IMR-90 (cell line): ENCODE measurements around the gene DRD3. TPM values are rescaled to one million over a fixed set of nuclear protein-coding genes. Genes with fewer than 3 reads are reported as not detected.

ENCODE experiments used
- ATAC-seq: fragments of 200-7000 bp; cut with Tn5 transposase; 2 replicates; pipeline ENCODE4 v1.9.1; 2020; ENCODE audit warnings: low read depth, mild to moderate bottlenecking, moderate library complexity
- BruUV-seq: library from RNA; stranded (reverse); fragments of 400-500 nt; replicated peaks from 2 replicates; lab custom pipeline; 2021; lab: Mats Ljungman, UMichigan
- CTCF ChIA-PET: fragments of 300-600 bp; formaldehyde crosslinking; extraction: SDS; loops from one replicate; lab custom pipeline; 2021; ENCODE audit warnings: antibody characterized with exemption; lab: Yijun Ruan, JAX
- POLR2A ChIA-PET: fragments of 300-600 bp; sonication (Branson Sonifier 250); formaldehyde crosslinking; loops from one replicate; lab custom pipeline; 2022; ENCODE audit warnings: antibody characterized with exemption; ENCODE audit not compliant: unreplicated experiment; lab: Charles Lee
- DNase-seq: peaks from one replicate; pipeline ENCODE4 v3.0.0; 2013
- H2AFZ ChIP-seq: replicated peaks from 2 replicates; pipeline ENCODE3; 2013; ENCODE audit warnings: low read length, mild to moderate bottlenecking; ENCODE audit not compliant: poor library complexity
- H2AK5ac ChIP-seq: 2 replicates; pipeline ENCODE4 v1.6.1; 2013; ENCODE audit warnings: low read depth, low read length, inconsistent platforms
- H2AK9ac ChIP-seq: replicated peaks from 2 replicates; pipeline ENCODE3; 2013; ENCODE audit warnings: mild to moderate bottlenecking, low read depth, low read length, moderate library complexity; ENCODE audit not compliant: poor library complexity
- H2BK120ac ChIP-seq: 2 replicates; pipeline ENCODE4 v1.6.1; 2013; ENCODE audit warnings: low read depth, low read length, inconsistent platforms
- H2BK15ac ChIP-seq: 3 replicates; pipeline ENCODE4 v1.6.1; 2013; ENCODE audit warnings: low read depth, low read length, inconsistent platforms
- H2BK20ac ChIP-seq: 2 replicates; pipeline ENCODE4 v1.6.1; 2013; ENCODE audit warnings: low read depth, mild to moderate bottlenecking, inconsistent platforms, low read length, moderate library complexity
- H2BK5ac ChIP-seq: 2 replicates; pipeline ENCODE4 v1.6.1; 2013; ENCODE audit warnings: mild to moderate bottlenecking, low read depth, low read length, inconsistent platforms; ENCODE audit not compliant: poor library complexity, severe bottlenecking
- H3K14ac ChIP-seq: replicated peaks from 2 replicates; pipeline ENCODE4 v1.6.1; 2013; ENCODE audit warnings: low read depth, low read length, inconsistent platforms
- H3K18ac ChIP-seq: 2 replicates; pipeline ENCODE4 v1.6.1; 2013; ENCODE audit warnings: low read depth, low read length, control low read depth
- H3K23ac ChIP-seq: 2 replicates; pipeline ENCODE4 v1.6.1; 2013; ENCODE audit warnings: low read depth, low read length, inconsistent platforms
- H3K27ac ChIP-seq: 2 replicates; pipeline ENCODE4 v1.5.1; 2013; ENCODE audit warnings: mild to moderate bottlenecking, control low read depth, low read length; ENCODE audit not compliant: insufficient read depth
- H3K27me3 ChIP-seq: 2 replicates; pipeline ENCODE4 v1.6.1; 2013; ENCODE audit warnings: low read length; ENCODE audit not compliant: control insufficient read depth, insufficient read depth
- H3K36me3 ChIP-seq: 2 replicates; pipeline ENCODE4 v1.6.1; 2013; ENCODE audit warnings: low read length, mixed read lengths; ENCODE audit not compliant: control insufficient read depth, insufficient read depth
- H3K4ac ChIP-seq: 2 replicates; pipeline ENCODE4 v1.6.1; 2013; ENCODE audit warnings: low read depth, low read length, inconsistent platforms
- H3K4me1 ChIP-seq: 2 replicates; pipeline ENCODE4 v1.6.1; 2013; ENCODE audit warnings: low read length, mixed read lengths; ENCODE audit not compliant: control insufficient read depth, insufficient read depth
- H3K4me2 ChIP-seq: 2 replicates; pipeline ENCODE4 v1.6.1; 2013; ENCODE audit warnings: low read depth, mild to moderate bottlenecking, control low read depth, low read length, moderate library complexity
- H3K4me3 ChIP-seq: 2 replicates; pipeline ENCODE4 v1.5.1; 2013; ENCODE audit warnings: low read depth, mild to moderate bottlenecking, control low read depth, low read length, moderate library complexity; ENCODE audit not compliant: insufficient read depth
- H3K56ac ChIP-seq: 2 replicates; pipeline ENCODE4 v1.6.1; 2013; ENCODE audit warnings: low read length, inconsistent platforms; ENCODE audit not compliant: insufficient read depth; ENCODE audit errors: extremely low read depth
- H3K79me1 ChIP-seq, 2 experiments: 2 replicates each; pipeline ENCODE4 v1.6.1; 2013; ENCODE audit warnings: low read length in 2 of 2, inconsistent platforms in 1 of 2, low read depth in 1 of 2
- H3K9ac ChIP-seq: 2 replicates; pipeline ENCODE4 v1.6.1; 2013; ENCODE audit warnings: low read depth, low read length, control low read depth
- H3K9me1 ChIP-seq: 2 replicates; pipeline ENCODE4 v1.6.1; 2013; ENCODE audit warnings: low read length, inconsistent platforms; ENCODE audit not compliant: insufficient read depth
- H3K9me3 ChIP-seq: 2 replicates; pipeline ENCODE4 v1.6.1; 2013; ENCODE audit warnings: low read length; ENCODE audit not compliant: control insufficient read depth, insufficient read depth
- H4K20me1 ChIP-seq: 2 replicates; pipeline ENCODE4 v1.6.1; 2013; ENCODE audit warnings: low read length, inconsistent platforms; ENCODE audit not compliant: insufficient read depth
- H4K5ac ChIP-seq: 2 replicates; pipeline ENCODE4 v1.6.1; 2013; ENCODE audit warnings: mild to moderate bottlenecking, low read depth, low read length, control low read depth
- H4K8ac ChIP-seq, 2 experiments: 2 replicates each; pipeline ENCODE4 v1.6.1; 2013; ENCODE audit warnings: low read depth in 2 of 2, low read length in 2 of 2, control low read depth in 1 of 2, inconsistent platforms in 1 of 2
- H4K91ac ChIP-seq: 2 replicates; pipeline ENCODE4 v1.6.1; 2013; ENCODE audit warnings: low read depth, low read length, inconsistent platforms; ENCODE audit not compliant: insufficient read depth
- BHLHE40 ChIP-seq: fragments of 150-350 bp; IDR thresholded peaks from 2 replicates; pipeline ENCODE4 v1.6.1; 2016; ENCODE audit warnings: mild to moderate bottlenecking, low read depth, low read length
- RFX5 ChIP-seq: IDR thresholded peaks from 2 replicates; pipeline ENCODE4 v1.8.0; 2012; ENCODE audit warnings: low read depth, mild to moderate bottlenecking, low read length, moderate library complexity
- WGBS, 2 experiments: methylation state at CpG; one replicate each; pipeline versions ENCODE4 v1.1.5 to v1.1.7; 2013; ENCODE audit warnings: missing lambda C conversion rate in 2 of 2; ENCODE audit not compliant: insufficient read length in 1 of 2; ENCODE audit errors: extremely low coverage in 2 of 2; 5-methylcytosine and 5-hydroxymethylcytosine counted together
- dilution Hi-C: fragments of 300-500 bp; cut with HindIII; formaldehyde crosslinking; loops from one replicate; pipeline ENCODE4 v1.14.3; 2018; ENCODE audit warnings: low sequenced_read_pairs; ENCODE audit not compliant: unreplicated experiment
- in situ Hi-C: fragments of 300-500 bp; cut with MboI; formaldehyde crosslinking; loops from 3 replicates; pipeline ENCODE4 v1.14.3; 2019; ENCODE audit warnings: low sequenced_read_pairs, inconsistent platforms, mixed read lengths
- intact Hi-C: fragments of 100-400 bp; cut with micrococcal nuclease; formaldehyde crosslinking; loops from 2 replicates; pipeline ENCODE4 v1.10.0; 2022
- polyA plus RNA-seq, 3 experiments: library from polyadenylated mRNA; depleted of rRNA; stranded (reverse); fragments of >200 nt; gene quantifications; 2 replicates each; pipeline ENCODE4 v1.2.3, GENCODE V29; 2012; ENCODE audit warnings: low replicate concordance in 1 of 3
- total RNA-seq: library from RNA; depleted of rRNA; stranded (reverse); fragments of >200 nt; gene quantifications from 2 replicates; pipeline ENCODE4 v1.2.3, GENCODE V29; 2012

Gene DRD3
- total and polyA plus RNA-seq, 2 of the 4 experiments (the other 2 are of a cell fraction), result not detected

DNA sequence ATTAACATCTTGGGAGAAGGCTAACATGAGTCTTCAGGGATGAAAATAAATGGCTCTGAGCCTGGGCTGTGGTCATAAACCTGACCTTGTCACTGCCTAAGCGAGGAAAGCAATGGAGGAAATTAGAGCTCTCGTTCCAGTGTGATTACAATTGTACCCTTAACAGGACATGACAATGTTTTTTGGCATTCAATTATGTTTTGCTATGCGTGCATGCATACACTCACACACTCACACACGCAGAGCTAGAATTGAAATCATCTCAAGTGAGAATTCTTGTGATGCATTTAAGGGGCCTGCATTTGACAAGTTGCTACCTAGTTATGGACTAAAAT is 34.4 kb upstream of the DRD3 start:
- Histone ChIP-seq H3K4me3 (0 out of 2 replicates have a peak overlapping the region, but pooled peaks have one; percentile 4), H3K4ac (no peak overlapping the region), H3K9ac (no peak overlapping the region), H3K56ac (no peak overlapping the region), H3K23ac (no peak overlapping the region), H2BK5ac (no peak overlapping the region), H3K36me3 (no peaks in the 10 kb centered on the region), H2BK120ac (no peak overlapping the region), H3K4me2 (peak overlapping the region; percentile 68), H4K5ac (no peak overlapping the region), H3K27me3 (peaks cover 8% of the 10 kb centered on the region), H2BK15ac (no peak overlapping the region), H2AK9ac (no peak overlapping the region), H3K14ac (no peak overlapping the region), H4K20me1 (no peaks in the 10 kb centered on the region), H3K9me1 (no peaks in the 10 kb centered on the region), H4K8ac (no peak overlapping the region), H3K27ac (no peak overlapping the region), H2AFZ (no peak overlapping the region), H4K91ac (no peak overlapping the region), H3K79me1 (no peaks in the 10 kb centered on the region), H2AK5ac (no peak overlapping the region), H3K18ac (no peak overlapping the region), H3K9me3 (no peaks in the 10 kb centered on the region), H2BK20ac (no peak overlapping the region), H3K4me1 (no peaks in the 10 kb centered on the region)
- ChIA-PET CTCF (interaction anchor here (0.5 to 1.6 kb wide), 8 partner anchors 8 to 1663 kb away, joined by 3 to 9 read pairs (median 5); no protein-coding TSS in a partner anchor), POLR2A (interaction anchor here (0.6 kb wide), 1 partner anchor 1571 kb away, joined by 4 read pairs; no protein-coding TSS in a partner anchor)
- 0 out of 2 replicates have a peak, but pooled peaks have one; percentile 18 for TF ChIP-seq BHLHE40
- TF ChIP-seq RFX5, result no peak
- in situ Hi-C loops, result no loop called here
- peak; percentile 9 for ATAC-seq
- dilution Hi-C loops, result no loop called here
- WGBS, 2 experiments, result no CpG with 5 or more reads among the region's 4 CpGs
- intact Hi-C loops, result no loop called here
- BruUV-seq, result no TSS peak
- peak; percentile 54 for DNase-seq
